ENCODE results near the gene CROCC.
"Not testable (repeated sequence)": the region's sequence is repeated elsewhere in the genome, so short reads cannot be mapped to it uniquely, and the experiment has no call there.

The CROCC gene

GRCh38 chr1:16921391-16922185 is at the start of gene CROCC:
Gene CROCC (plus strand): TSS chr1:16921931. CDS start chr1:16922019, 88 bp downstream.
- no peak for DNase-seq

- not testable (repeated sequence) for DNase-seq
These were observed 49.3 kb upstream of the CROCC start for GRCh38 chr1:16872152-16873075.

DNA sequence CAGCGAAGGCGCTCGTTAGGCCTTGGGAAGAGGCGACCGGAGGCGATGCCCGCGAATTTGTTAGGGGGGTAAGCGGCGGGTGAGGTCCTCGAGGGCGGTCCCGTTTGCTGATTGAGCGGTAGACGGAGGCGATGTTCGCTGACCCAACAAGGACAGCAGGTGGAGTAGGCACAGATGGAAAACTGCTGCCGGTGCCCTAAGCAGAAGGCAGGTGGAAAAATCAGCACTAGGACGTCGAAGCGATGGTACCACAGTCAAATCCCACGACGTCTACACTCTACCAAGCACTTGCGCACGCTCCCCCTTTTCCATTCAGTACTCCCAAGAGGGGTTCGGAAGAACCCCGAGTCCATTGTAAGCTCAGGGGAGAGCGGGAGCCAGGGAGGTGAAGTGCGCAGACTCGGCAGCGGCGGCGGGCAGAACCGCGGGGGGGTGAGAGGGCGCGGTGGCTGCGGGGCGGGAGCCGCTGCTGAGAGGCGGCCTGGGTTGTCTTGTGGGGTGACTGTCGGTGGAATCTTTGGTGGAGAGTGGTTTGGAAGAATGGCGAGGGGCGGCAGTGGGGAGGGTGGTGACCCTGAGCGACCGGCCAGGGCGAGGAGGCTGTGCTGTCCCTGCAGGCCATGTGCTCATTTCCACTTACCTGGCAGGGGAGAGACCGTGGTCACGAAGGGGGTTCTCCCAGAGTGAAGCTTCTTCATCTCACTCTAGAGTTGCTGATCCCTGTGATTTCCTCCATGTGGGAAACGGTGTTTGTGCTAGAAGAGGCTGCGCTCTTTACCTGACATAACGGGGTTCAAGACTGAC is 48.5 kb upstream of the CROCC start:
- not testable (repeated sequence) for DNase-seq

DNA sequence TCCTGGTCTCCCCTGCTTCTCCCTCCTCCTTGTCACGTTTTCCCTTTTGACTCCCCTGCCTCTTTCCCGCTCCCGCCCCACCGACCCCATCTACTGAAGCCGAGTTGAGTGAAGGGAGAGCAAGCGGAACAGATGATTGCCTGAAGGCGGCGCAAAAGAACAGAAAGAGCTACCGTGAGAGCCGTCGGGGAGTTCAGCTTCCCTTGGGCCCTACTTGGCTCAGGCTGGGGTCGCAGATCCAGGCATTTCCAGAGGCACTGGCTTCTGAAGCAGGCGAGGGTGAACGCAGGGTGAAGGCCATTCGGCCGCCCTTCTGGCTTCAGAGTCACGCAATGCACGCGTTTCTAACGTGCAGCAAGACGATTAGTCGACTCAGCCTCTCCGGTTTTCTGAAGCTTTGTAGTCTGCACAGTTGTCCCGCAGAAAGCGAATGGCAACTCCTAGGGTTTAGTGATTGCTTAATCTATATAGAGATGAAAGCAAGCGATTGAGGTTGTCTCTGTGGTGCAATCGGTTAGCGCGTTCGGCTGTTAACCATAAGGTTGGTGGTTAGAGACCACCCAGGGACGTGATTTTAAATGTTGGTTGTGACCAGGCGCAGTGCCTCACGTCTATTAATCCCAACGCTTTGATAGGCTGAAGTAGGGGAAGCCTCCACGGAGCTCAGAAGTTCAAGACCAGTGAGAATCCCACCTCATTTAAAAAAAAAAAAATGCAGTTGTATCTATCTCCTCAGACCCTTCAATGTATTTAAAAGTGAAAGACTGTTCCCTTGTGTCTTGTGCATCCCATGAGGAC is 46.6 kb upstream of the CROCC start:
- DNase-seq = peak; percentile 13

GRCh38 chr1:16881742-16882141 is 40.0 kb upstream of the CROCC start:
- not testable (repeated sequence) for DNase-seq

DNA sequence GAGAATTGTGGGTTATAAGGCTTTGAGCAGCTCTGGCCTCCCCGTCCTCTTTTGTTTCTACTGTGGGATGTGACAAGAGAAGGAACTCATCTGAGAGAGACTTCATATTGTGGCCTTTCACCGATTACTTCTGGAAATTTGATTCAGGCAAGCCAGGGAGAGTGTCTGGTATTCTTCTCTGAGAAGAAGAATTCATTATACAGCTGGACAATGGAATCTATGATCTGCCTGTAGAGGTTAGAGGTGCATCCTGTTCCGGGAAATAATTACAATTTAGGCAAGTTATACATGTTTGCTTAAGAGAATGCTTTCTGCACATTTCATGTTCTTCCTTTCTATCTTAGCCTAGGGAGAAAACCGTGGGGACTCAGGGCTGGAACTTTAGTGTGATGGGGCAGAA is 38.7 kb upstream of the CROCC start:
- no peak for DNase-seq

DNA sequence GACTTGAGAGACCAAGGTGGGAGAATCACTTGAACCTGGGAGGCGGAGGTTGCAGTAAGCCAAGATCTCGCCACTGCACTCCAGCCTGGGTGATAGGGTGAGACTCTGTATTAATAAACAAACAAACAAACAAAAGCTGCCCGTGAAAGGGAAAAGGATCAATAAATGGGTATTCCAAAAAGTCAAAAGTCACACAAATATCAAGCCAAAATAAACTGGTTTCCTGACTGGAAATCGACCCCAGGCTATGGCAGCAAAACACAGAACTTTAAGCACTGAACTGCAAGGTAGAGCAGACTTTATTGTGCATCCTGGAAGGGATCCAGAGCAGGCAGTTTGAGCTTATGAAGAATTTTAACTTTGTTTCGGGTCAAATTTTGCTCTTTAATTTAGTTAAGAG is 37.2 kb upstream of the CROCC start:
- not testable (repeated sequence) for DNase-seq

DNA sequence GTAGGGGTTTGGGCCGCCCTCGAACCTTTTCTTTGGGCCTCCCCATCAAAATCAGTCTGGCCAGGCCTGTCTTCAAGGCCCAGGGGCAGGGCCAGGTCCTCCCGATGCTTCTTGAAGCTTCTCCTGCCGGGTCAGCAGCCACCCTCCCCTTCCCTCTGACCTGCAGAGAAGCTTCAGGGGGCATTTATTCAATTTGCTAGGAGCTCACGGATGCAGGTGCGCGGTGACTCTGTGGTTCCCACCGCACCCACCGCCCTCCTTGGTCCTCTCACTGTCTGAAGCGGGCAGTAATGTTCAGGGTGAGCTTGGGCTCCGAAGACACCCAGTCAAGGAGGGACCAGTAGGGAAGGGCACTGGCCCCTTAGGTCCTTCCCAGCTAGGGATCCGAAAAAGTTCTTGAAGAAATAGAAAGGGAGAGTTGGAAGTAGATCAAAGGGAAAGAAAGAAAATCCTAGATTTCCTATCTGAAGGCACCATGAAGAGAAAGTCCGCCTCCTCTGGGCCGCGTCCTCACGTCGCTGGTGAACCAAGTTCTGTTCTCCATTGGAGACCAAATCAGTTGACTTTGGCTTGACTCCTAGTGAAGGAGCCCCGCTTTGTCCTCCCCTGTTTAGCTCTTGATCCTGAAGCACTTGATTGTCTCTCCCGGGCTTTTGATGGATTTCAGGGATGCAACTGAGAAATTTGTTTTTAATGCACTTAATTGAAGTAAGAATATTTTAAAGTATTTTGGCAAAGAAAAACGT is 34.7 kb upstream of the CROCC start:
- no peak for DNase-seq

- peak; percentile 63 for DNase-seq
These were observed 32.6 kb upstream of the CROCC start for GRCh38 chr1:16888860-16889816.

DNA sequence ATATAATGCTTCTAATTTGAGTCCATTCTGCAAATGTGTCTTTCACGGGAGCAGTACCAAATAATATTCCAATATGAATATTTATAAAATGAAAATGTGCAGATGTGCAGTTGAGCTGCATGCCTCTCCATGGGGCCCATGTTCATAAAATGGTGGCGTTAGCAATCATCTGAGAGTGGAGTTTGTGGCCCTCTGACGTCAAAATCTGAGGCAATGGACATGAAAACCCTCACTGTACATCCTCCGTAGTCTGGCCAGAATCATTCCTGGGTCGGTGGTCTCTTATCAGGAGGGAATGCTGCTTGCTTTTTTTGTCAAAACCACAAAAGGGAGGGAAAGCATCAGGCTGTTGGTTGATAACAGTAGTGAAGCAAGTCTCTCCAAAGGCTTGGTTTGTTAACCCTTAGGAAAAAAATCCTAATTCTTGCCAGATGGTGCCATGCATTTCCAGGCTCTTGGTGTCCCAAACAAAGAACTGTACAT is 31.2 kb upstream of the CROCC start:
- DNase-seq = not testable (repeated sequence)

- not testable (repeated sequence) for DNase-seq
These were observed 30.7 kb upstream of the CROCC start for GRCh38 chr1:16891057-16891456.

- DNase-seq = not testable (repeated sequence)
These were observed 28.7 kb upstream of the CROCC start for GRCh38 chr1:16892978-16893525.

DNA sequence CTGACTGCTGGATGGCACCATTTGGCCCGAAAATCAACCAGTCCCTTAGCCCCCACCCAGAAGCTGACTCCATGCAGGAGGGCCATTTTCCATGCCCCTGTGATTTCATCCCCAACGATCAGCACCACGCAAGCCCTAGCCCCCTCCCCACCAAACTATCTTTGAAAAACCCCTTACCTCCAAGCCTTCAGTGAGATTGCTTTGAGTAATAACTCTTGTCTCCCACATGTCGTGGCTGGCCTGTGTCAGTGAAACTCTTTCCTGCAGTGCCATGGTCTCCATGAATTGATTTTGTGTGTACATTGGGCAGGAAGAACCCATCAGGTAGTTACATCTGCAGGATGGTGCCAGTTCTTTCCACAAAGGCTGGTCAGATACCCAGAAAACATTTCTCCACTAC is 27.9 kb upstream of the CROCC start:
- DNase-seq = not testable (repeated sequence)

- DNase-seq = not testable (repeated sequence)
These were observed 27.4 kb upstream of the CROCC start for GRCh38 chr1:16894338-16894737.

DNA sequence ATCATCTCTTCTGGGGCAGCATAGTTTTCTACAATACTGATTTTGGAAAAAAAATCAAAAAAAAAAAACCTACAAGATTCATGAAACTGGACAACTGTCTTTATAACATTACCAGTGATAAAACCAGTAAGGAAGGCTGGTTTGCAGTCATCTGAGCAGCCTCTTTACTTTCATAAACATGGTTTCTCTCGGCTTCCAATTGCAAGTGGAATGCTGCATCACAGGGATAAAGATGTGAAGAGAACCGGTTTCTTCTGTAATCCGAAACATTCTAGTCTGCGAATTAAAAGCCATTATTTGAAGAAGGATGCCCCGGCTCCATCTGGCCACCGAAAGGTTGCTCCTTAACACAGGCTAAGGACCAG is 26.5 kb upstream of the CROCC start:
- DNase-seq = not testable (repeated sequence)

DNA sequence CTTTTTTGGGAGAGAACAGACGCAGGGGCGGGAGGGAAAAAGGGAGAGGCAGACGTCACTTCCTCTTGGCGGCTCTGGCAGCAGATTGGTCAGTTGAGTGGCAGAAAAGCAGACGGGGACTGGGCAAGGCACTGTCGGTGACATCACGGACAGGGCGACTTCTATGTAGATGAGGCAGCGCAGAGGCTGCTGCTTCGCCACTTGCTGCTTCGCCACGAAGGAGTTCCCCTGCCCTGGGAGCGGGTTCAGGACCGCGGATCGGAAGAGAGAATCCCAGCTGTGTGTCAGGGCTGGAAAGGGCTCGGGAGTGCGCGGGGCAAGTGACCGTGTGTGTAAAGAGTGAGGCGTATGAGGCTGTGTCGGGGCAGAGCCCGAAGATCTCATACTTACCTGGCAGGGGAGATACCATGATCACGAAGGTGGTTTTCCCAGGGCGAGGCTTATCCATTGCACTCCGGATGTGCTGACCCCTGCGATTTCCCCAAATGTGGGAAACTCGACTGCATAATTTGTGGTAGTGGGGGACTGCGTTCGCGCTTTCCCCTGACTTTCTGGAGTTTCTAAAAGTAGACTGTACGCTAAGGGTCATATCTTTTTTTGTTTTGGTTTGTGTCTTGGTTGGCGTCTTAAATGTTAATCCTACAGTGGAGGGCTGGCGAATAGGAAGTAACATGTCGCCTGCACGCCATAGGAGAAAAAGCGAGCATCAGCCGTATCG is 26.0 kb upstream of the CROCC start, which contains the start of gene RNU1-2:
Gene RNU1-2, plus strand, starts transcription at position 383 of the 718 bp plus-strand sequence.
- DNase-seq = peak; percentile 100

GRCh38 chr1:16896316-16897055 is 25.2 kb upstream of the CROCC start:
- peak; percentile 89 for DNase-seq

DNA sequence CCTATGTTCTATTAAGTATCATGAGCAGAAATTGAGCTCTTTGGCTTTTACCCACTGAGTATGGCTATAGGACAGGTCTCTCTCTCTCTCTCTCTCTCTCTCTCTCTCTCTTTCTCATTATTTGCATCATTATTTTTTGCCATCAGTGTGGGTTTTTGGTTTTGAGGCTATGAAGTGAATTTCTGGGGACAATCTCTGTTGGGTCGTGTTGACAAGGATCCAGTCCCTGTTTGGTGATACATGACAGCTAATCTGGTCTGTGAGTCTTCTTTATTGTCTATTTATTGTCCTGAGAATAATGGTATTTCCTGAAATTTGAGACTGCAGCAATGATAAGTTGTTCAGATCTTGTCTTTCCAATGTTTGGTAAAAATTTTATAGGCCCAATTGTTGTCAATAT is 24.1 kb upstream of the CROCC start:
- not testable (repeated sequence) for DNase-seq

Data from MV-4-11 (cell line).